GM18498 (cell line): ENCODE results near the gene KRT81.
"Not testable (repeated sequence)": the region's sequence is repeated elsewhere in the genome, so short reads cannot be mapped to it uniquely, and the experiment has no call there.

ENCODE experiments used
- ATAC-seq: cut with Tn5 transposase; IDR thresholded peaks from one replicate; pipeline ENCODE4 v1.9.1; 2021; ENCODE audit warnings: mild to moderate bottlenecking, moderate library complexity; ENCODE audit not compliant: unreplicated experiment

The KRT81 gene

DNA sequence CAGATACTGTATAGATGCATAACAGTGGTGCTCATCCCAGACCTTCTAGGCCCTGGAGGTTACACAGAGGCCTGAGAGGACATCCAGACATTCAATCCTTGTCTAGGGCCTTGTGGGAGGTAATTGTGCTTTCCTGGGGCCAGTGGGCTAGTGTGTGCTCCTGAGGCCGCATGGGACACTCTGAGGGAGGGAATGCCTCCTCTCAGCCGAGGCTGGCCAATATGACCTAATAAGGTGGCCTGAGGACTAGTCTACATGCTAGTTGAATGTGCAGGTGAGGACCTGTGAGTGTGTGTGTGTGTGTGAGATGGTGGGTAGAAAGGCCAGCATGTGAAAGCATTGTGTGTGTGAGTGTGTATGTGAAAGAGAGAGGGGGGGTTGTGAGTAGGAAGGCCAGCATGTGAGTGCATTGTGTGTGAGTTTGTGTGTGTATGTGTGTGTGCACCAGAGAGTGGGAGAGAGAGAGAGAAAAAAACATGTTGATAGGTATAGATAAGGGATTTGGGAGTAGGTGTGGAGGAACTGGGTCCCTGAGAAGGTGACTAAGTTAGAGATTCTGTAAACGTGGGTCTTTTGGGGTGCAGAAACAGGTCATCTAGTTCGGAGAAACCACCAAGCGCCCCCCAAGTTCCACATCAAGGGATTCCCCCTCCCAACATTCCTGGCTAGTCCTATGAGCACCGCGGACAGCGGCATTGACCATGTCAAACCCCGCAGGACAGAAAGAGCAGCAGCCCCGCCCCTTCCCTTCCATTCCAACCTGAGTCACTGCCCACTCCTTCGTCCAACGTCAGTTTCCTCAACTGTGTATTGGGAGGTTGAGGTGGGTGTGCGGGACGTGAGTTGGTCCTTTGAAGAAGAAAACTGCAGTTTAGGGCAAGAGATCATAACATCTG, 9.7 kb upstream of the KRT81 start:
- no peak for ATAC-seq

DNA sequence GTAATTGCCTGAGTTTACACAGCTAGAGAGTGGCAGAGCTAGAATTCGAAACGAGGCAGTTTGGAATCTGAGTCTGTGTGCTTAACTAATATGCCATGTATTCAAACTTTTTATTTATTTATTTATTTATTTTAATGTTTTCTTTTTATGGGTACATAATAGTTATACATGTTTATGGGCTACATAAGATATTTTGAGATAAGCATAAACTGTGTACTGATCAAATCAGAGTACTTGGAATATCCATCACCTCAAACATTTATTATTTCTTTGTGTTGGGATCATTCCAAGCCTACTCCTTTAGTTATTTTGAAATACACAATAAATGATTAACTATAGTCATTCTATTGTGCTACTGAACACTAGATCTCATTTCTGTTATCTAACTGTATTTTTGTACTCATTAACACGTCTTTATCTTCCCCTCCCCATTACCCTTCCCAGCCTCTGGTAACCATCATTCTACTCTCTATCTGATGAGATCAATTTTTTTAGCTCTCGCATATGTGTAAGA, 7.4 kb upstream of the KRT81 start:
- ATAC-seq, result no peak

DNA sequence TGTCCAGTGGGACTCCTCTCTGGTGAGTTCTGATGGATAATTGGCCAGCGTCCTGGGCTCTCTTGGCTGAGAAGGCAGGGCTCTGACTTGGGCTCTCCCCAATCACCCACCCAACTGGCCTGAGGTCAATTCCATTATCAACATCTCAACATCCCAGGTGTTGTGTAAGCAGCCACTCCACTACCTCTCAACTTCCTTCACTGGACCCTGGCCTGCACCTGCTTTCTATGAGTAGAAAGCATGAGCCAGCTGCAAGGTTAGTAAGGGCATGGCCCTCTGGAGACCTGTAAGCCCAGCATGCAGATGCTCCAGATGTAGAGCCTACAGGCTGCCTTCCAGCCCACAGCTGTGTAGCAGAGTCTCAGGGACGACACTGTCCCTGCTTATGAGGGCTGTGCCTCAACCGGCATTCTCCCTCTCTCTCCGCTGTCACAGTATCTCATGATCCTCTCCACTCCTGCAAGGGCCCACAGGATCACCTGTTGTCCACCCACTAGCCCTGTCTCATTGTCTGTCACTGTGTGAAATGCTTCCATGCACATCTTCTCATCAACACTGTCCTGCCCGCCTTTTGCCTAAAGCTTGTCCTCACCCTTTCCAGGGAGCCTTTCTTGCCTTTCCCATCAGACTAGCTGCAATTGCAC, 5.4 kb upstream of the KRT81 start:
- ATAC-seq, result no peak

DNA sequence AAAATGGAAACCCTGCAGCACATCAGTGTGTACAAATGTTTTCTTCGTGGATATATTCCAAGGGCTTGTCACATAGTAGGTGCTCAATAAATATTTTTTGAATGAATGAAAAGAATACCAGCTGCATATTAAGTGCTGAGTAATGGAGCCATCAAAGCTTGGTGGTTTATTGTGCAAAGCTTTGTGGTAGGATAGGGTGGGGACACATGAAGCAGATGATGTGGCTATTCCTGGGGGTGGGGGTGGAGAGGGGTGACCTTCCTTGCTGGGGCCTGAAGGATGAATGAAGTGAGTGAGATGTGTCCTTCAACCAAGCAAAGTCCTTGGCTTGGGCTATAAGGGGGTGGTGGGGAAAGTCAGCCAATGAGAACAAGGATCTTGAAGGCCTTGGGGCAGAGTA, 4.3 kb upstream of the KRT81 start:
- ATAC-seq, result no peak

DNA sequence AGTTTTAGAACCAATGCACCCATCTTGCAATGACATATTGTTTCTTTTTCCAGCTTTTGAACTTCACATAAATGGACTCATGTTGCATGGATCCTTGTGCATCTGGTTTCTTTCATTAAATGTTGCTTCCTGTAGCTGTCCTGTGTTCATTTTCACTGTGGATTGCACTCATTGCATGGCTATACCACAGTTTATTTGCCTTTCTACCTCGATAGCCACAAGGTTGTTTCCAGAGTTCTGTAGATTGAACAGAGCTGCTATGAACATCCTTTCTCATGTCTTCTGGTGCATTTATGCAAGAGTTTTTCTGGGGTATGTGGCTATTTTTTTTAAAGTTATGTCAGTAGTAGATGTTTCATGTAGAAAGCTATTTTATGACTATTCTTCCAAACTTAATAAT, 3.5 kb upstream of the KRT81 start:
- no peak for ATAC-seq

DNA sequence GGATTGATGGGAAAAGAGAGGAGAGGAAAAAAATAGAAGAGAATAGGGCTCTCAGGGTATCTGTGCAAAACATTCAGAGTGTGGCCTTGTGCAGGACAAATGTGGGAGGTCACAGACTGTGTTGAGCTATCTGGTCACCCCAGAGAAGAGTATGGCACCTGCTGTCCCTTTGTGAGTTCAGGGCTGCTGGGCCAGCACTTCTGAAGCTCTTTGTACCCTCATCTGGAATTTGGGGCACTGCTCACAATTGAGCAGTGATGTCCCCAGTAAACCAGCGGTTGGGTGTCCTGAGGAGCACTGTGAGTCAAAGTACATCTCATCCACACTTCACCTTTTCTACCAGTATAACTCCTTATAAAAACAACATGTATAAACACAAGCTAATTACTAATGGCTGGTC, 2.6 kb upstream of the KRT81 start:
- ATAC-seq, result no peak

DNA sequence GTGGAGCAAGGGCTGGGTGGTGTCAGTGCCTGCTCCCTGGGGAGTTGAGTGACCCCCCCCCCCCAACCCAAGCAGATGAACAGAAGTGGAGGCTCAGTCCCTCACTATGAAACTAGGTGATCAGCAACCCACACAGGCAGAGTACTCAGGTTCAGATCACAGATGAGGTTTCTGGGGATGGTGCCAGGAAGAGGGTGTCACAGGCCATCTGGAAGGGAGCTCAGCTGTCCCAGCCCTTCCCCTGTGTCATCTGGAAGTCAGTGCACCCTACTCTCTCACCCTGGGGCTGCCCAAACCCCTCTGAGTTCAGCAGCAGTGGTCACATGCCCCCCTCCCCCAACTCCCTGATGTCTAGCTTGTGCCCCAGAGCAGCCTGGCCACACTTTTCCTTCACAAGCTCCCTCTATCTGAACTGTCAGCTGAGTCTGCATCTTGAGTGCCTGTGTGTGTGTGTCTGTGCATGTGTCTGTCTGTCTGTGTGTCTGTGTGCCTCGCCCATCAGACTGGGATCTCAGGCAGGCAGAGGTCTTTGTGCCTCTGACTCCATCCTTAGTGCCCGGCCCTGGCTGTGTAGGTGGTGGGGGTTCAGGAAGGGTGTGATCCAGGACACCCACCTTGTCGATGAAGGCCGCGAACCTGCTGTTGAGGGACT, 725 bp downstream of the KRT81 start:
- ATAC-seq, result not testable (repeated sequence)

DNA sequence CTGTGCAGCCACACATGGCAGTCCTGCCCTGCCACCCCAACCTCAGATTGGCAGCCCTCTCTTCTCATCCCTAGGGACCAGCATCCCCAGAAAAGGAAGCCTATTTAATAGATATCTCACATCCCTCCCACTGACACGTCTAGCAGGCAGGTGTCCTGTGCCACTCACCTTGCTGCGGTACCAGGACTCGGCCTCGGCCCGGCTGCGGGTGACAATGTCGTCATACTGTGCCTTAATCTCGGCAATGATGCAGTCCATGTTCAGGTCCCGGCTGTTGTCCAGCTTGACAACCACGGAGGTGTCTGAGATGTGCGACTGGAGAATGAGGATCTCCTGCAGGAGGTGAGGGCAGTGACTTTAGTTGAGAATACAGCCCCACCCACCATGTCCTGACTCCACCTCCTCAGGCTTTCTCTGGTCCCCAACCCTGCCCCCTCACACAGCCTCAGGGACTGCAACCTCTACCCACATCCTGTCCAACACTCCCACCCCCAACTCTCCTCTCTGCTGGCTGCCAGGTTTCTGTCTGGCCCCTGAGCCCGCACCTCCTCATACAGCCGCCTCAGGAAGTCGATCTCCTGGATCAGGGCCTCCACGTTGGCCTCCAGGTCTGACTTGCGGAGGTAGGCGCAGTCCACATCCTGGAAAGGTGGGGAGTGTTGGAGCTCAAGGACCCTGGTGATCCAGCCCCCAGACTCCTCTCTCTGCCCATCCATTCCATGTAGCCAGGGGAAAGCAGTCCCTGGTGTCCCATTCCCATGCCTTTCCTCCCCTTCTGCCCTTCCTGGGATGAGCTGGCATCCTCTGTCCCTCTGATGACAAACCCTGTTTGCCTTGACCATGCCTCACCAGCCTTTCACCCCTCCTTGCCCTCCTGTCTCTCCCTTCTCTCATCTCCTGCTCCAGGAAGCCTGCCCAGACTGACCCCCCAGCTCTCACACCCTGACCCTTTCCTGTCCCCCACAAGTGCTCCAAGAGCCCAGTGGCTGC, 3.2 kb downstream of the KRT81 start:
- ATAC-seq, result peak; percentile 93

DNA sequence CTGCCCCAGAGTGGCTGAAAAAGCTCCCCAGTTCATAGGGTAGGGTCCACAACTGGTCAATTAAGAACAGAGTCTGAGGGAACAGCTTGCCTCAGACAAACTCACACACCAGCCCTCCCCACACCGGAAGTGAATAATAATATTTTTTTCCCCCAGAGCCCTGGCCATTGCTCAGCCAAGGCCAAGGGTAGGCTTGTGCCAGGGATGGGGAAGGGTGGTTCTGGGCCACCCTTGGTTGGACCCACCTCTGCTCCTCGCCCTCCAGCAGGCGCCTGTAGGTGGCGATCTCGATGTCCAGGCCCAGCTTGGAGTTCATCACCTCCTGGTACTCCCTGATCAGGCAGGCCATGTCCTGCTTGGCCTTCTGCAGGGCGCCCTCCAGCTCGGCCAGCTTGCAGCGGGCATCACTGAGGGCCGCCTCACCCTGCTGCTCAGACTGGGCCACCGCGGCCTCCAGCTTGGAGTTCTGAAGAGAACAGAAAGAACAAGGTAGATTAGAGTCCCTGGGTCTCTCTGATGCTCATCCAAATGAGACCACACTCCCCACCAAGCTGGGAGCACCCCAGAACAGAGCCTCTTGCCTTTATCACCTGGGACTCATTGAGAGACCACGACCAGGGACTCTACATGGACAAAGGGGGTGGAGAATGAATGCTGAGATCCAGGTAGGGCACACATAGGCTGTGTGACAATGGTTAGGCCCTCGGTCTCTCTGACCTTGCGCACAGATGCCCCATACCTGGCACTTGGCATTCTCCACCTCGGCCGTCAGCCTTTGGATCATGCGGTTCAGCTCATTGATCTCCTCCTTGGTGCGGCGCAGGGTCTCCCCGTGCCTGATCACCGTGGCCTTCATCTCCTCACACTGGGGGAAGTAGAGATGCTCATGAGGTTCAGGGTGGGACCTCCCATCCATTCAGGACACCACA, 4.2 kb downstream of the KRT81 start:
- not testable (repeated sequence) for ATAC-seq

DNA sequence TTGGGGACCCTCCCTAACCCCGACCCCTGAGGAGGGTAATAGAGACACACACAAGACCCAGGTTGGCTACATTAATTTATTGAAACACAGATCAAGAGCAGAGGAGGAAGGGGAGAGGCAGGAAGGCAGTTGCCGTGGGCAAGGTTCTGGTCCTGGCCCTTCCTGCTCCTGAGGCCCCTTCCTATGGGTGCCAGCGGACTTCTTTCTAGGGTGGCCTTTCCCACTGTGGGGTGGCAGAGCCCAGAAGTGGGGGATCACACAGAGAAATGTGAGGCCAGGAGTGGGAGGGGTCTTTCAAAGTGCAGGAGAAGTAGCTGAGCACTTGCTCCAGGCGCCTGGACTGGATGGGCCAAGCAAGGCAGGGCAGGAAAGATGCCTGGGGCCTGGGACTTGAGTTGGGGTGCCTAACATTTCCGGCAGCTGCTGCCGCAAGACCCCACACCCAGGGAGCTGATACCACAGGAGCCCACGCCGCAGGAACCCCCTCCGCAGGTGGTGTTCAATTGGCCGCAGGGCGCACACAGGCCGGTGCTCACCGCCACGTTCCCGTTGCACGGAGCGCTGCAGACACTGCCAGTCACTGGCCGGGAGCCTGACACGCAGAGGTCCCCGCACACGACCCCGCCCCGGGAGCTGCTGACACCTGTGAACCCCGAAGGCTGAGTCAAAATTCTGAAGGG, 5.3 kb downstream of the KRT81 start:
- ATAC-seq, result no peak

DNA sequence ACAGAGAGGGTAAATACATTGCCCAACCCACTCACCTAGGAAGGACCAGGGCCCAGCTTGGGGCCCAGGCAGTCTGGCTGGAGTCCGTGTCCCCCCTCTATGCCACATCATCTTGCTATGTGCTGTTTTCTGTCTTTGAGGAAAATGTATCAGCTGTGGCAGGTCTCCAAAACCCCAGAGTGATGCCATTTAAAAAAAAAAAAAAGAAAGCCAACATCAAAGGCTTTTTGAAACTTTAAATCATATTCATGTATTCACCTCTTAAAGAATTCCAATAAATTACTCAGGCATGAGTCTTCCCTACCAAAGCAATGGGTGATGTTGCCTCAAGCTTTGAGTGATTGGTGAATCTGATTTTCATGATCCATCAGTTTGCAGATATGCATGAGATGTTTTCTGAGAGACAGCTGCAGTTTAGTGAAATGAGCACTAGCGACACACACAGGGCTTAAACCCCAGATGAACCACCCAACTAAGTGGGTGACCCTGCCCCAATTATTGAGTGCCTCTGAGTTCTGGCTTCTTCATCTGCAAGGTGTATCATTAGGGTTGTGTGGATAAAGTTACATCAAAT, 6.1 kb downstream of the KRT81 start:
- ATAC-seq, result no peak

DNA sequence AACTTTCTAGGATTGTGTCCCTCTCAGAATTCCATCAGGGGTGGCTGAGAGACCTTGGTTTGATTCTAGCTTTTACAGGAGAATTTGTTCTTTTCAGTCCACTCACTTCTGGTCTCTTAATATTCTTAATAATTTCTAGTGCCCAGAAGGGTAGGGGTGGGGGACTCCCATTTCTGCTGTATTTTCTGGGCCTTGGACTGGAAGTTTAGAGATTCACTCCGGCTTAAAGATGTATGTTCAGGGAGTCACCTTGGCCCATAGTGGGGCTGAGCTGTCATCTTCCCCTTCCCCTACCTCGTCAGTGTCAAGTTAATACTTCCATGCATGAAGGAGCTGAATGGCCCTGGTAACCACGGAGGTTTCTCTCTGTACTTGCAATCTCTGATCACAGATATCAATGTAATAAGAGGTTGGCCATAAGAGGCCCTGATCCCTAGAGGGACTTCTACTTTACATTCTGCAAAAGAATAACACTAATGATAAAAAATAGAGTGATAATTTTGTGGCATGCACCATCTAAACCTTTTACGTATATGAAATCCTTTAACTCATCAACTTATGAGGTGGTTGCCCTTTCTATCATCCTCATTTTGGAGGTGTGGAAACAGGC, 6.7 kb downstream of the KRT81 start:
- no peak for ATAC-seq

DNA sequence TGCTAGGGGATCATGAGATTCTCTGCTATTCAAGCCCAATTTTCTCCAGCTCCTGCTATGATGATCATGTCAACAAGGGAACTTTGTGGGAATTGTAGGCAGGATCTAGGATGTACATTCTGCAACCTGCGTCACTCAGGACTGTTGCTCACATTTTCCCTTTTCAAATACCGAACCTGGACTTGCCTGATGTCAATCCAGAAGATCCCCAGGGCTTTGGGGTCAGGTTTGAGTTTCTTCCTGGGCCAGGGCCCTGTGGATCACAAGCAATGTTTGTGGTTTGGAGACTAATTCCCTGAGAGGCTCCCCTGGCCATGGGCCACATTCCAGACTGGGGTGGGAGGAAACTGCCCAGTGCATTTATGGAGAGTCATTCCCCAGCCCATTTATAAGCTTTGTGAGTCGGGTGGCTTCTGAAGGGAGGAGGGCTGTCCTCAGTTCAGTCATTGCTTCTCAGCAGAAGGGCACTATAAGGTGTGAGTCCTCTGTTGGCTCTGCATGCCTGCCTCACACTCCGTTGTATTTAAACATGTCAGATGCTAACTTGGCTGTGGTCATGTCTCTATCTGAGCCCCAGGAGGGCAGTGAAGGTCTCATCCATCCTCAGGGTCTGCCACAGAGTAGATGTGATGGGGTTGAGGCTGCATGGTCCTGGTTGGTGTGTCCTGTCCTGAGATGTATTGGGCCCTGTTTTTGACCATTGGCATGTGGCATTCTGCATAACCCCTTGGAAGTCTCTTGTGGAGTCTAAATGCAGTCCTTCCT, 10.4 kb downstream of the KRT81 start:
- ATAC-seq, result no peak

DNA sequence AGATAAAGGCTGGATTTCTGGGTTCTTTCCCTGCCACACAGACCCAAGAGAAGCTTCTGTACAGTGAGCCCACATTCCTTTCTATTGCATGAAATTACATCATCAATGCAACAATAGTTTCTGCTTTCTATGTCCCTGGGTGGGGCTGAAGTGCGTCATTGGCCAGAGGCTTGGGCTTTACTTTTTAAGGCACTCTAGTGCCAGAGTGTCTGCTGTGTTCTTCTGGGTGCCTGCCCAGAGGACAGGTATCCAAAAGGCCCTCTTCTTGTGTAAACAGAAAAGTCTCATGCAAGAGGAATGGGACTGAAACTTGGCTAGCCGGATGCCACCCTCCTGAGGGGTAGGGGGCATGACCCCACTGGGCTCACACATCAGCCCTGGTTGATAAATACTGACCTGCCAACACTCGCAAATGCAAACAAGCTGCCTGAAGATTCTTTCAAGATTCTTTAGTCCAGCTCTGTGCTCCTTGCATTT, 11.0 kb downstream of the KRT81 start:
- no peak for ATAC-seq

DNA sequence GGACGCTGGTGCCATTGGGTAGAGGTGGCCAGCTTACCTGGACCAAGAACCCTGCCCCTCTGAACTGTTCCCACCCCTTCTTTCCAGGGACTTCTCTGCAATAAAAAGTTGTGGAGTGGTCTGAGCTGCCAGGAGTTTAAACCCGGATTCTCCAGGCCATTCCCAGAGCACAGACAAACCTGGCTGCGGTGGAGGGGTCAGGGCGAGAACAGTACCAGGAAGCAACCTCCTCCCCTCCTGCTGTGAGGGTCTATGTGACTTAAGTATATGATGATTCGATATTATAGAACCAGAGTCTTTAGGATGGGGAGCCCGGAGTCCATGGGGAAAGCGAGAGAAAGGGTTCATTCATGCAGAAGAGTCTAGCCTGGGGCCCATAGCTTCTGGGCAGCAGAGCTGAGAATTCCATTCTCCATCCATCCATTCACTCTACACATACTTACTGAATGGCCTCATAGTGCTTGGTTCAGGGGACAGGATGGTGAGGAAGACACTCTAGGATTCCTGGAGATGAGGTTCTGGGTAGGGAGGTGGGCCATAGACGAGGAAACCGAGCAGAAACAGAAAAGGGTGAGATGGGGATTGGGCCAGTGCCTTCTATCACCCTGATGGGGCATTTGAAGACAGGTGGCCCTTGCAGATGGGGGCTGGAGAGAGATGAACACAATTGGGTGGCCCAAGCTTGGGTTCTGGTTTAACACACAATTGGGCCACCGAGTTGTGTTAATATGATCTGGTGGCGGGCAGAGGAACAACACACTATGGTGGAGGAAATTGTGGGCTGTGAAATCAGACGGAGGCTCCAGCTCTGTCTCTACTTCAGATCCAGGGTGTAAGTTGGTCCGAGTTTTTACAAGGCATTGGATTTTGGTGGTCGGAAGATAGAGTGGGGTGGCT, 11.7 kb downstream of the KRT81 start:
- no peak for ATAC-seq
